Loucy (cell line): ENCODE measurements around the gene POU3F1.

Experiments used
- EZH2phosphoT487 ChIP-seq: fragments of 200-600 bp; IDR thresholded peaks from 2 replicates; pipeline ENCODE4 v1.6.1; 2018; ENCODE audit warnings: antibody characterized with exemption, mild to moderate bottlenecking, moderate library complexity, borderline replicate concordance
- TF ChIP-seq, protein P1 (sequence below): fragments of 200-600 bp; sonication (generic); conservative IDR thresholded peaks from 2 replicates; pipeline ENCODE4 v1.5.1; 2014; ENCODE audit warnings: mild to moderate bottlenecking, antibody characterized with exemption, low read length

DNA sequence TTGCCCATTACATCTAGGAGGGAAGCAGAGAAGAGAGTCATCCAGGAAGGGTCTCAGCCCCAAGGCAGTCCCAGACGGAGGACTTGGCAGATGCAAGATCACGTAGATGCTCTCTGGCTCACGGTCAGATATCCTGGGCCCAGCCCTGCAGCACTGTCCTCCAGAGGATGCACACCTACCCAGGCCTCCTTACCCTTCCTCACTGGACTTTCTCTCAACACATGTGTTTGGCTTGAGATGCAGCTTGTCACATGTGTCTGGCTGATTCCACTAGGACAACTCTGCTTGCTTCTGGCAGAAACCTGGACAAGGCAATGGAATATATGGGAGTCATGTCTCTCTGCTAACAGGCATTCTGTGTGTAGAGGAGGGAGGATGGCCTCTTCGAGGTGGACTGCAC, 32.4 kb upstream of the POU3F1 start:
- TF ChIP-seq, protein P1, sequence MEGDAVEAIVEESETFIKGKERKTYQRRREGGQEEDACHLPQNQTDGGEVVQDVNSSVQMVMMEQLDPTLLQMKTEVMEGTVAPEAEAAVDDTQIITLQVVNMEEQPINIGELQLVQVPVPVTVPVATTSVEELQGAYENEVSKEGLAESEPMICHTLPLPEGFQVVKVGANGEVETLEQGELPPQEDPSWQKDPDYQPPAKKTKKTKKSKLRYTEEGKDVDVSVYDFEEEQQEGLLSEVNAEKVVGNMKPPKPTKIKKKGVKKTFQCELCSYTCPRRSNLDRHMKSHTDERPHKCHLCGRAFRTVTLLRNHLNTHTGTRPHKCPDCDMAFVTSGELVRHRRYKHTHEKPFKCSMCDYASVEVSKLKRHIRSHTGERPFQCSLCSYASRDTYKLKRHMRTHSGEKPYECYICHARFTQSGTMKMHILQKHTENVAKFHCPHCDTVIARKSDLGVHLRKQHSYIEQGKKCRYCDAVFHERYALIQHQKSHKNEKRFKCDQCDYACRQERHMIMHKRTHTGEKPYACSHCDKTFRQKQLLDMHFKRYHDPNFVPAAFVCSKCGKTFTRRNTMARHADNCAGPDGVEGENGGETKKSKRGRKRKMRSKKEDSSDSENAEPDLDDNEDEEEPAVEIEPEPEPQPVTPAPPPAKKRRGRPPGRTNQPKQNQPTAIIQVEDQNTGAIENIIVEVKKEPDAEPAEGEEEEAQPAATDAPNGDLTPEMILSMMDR = no peak
- TF ChIP-seq EZH2phosphoT487 = no peak
